Measurements from ENCODE around the gene ENTPD7. TPM values are rescaled to one million over a fixed set of nuclear protein-coding genes. Genes with fewer than 3 reads are reported as not detected.

The ENTPD7 gene
- total and polyA plus RNA-seq, 2 of the 8 experiments (the other 6 are each of a cell fraction or from before 2014, with no cell fraction given) = 5.0 to 15.6 TPM

DNA sequence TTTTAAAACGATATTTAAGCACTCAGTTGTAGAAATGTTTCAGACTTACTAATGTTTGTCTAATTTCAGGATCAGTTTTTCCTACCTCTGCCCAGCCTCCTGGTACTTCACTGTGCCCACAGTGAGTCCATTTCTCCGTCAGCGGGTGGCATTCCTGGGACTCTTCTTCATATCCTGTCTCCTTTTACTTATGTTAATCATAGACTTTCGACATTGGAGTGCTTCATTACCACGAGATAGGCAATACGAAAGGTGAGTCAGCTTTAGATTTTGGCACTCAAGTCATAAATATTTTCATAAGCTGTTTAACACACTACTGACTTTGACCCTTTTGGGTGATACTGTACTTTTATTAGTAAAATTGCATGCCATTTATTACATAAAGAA, 2.1 kb downstream of the ENTPD7 start:
- H3K36me3 ChIP-seq (ENCODE audit: control insufficient read depth in 2 of 4, insufficient read depth in 4 of 4, low read length in 3 of 4) = no peaks in the 10 kb centered on the region; a peak in 1 of 8 replicates
- CTCF ChIA-PET (ENCODE audit: partially characterized antibody) = no interaction called here
- no peak overlapping the region for H3K4me2 ChIP-seq (ENCODE audit: insufficient read depth in 1 of 2, low read depth in 2 of 2, low read length in 2 of 2)
- peaks cover 0 to 2% of the 10 kb centered on the region in 2 experiments for H4K20me1 ChIP-seq (replicated peaks in 1 of 2; ENCODE audit: control insufficient read depth in 1 of 2, insufficient read depth in 2 of 2, low read length in 2 of 2)
- H3K4me3 ChIP-seq (ENCODE audit: extremely low read depth in 1 of 4, insufficient read depth in 2 of 4, low read depth in 3 of 4, low read length in 4 of 4) = no peak overlapping the region
- POLR2A ChIA-PET (ENCODE audit: partially characterized antibody) = no interaction called here
- no peak for TF ChIP-seq PHF8 (conservative IDR thresholded peaks at IDR 0.05; ENCODE audit: low read depth, low read length)
- no peak for TF ChIP-seq JUND (IDR thresholded peaks at IDR 0.05; ENCODE audit: low read length)
- TF ChIP-seq YY1 (IDR thresholded peaks at IDR 0.05; ENCODE audit: low read depth, low read length) = no peak
- H3K79me2 ChIP-seq (ENCODE audit: control insufficient read depth in 1 of 2, insufficient read depth in 2 of 2, low read length in 2 of 2) = no peaks in the 10 kb centered on the region
- H3K4me1 ChIP-seq (replicated peaks in 1 of 4; ENCODE audit: control insufficient read depth in 3 of 4, insufficient read depth in 4 of 4, low read length in 3 of 4) = no peaks in the 10 kb centered on the region; a peak in 1 of 7 replicates
- H2AFZ ChIP-seq (ENCODE audit: low read length) = no peak overlapping the region
- no peak overlapping the region for H2BK15ac ChIP-seq (ENCODE audit: low read length)
- no peaks in the 10 kb centered on the region for H3K9me3 ChIP-seq (ENCODE audit: insufficient read depth in 2 of 2, low read depth in 1 of 2, low read length in 1 of 2)
- no peak overlapping the region for H2AK5ac ChIP-seq (ENCODE audit: low read depth, low read length)
- no peaks in the 10 kb centered on the region for H3K79me1 ChIP-seq (ENCODE audit: low read depth, low read length)
- no peak overlapping the region for H2BK12ac ChIP-seq (ENCODE audit: low read depth, low read length)
- H2BK120ac ChIP-seq (replicated peaks; ENCODE audit: low read depth, low read length) = no peak overlapping the region
- no peak overlapping the region for H4K91ac ChIP-seq (replicated peaks; ENCODE audit: insufficient read length, low read length)
- H3K23me2 ChIP-seq (ENCODE audit: low read depth, low read length) = peaks cover 6% of the 10 kb centered on the region; the same call in 1 of the 2 replicates
- H3K27ac ChIP-seq (ENCODE audit: low read depth, low read length) = no peak overlapping the region
- H4K8ac ChIP-seq (ENCODE audit: extremely low read depth, insufficient read depth, low read length) = no peak overlapping the region
- no peak overlapping the region for H2BK20ac ChIP-seq (ENCODE audit: low read length)
- H3K27me3 ChIP-seq (replicated peaks in 1 of 4; ENCODE audit: control insufficient read depth in 3 of 4, extremely low read depth in 1 of 4, insufficient read depth in 3 of 4, low read length in 3 of 4) = peaks cover 0 to 11% (median 2%) of the 10 kb centered on the region in 4 experiments; a peak in 5 of 7 replicates
- FAIRE-seq (no peak), DNase-seq (ENCODE audit: low read depth in 1 of 2, low spot score in 2 of 2) (no peak)
- H3K9ac ChIP-seq (replicated peaks in 1 of 4; ENCODE audit: extremely low read depth in 1 of 4, low read depth in 3 of 4, low read length in 3 of 4) = no peak overlapping the region; a peak in 1 of 7 replicates
- H4K5ac ChIP-seq (ENCODE audit: insufficient read length, low read depth, low read length) = no peak overlapping the region
- no peak overlapping the region for H3K14ac ChIP-seq (ENCODE audit: insufficient read length)
- WGBS, 2 experiments (ENCODE audit: extremely low coverage in 1 of 2, insufficient coverage in 1 of 2, insufficient read length in 1 of 2, insufficient replicate concordance in 2 of 2, low coverage in 1 of 2, low lambda C conversion rate in 2 of 2, missing lambda C conversion rate in 1 of 2) = 90% methylated on average over 6 of the region's 6 CpGs; no CpG with 5 or more reads in 1 of the 2 experiments
- H3K56ac ChIP-seq (replicated peaks; ENCODE audit: insufficient read length, low read depth, low read length) = no peak overlapping the region
- no peak overlapping the region for H3K18ac ChIP-seq (ENCODE audit: extremely low read depth, low read length)
- no peak overlapping the region for H2BK5ac ChIP-seq (ENCODE audit: low read depth, low read length)
- H3K23ac ChIP-seq (ENCODE audit: insufficient read length) = no peak overlapping the region
- H3K4ac ChIP-seq (replicated peaks; ENCODE audit: insufficient read length, low read depth, low read length) = no peak overlapping the region
